ENCODE results near the gene NRCAM.
A peak's percentile ranks its signal among the peaks of the same experiment; 100 is the strongest.
"Not testable (repeated sequence)": the region's sequence is repeated elsewhere in the genome, so short reads cannot be mapped to it uniquely, and the experiment has no call there.

The NRCAM gene

GRCh38 chr7:108455998-108456677 is at the start of gene NRCAM:
TSS of gene NRCAM (minus strand) at chr7:108456436. CDS start at chr7:108240064, 216,372 bp downstream.
- DNase-seq (ENCODE audit: insufficient read length, low spot score) (peak; percentile 84), FAIRE-seq (no peak)
- TF ChIP-seq, protein P1, sequence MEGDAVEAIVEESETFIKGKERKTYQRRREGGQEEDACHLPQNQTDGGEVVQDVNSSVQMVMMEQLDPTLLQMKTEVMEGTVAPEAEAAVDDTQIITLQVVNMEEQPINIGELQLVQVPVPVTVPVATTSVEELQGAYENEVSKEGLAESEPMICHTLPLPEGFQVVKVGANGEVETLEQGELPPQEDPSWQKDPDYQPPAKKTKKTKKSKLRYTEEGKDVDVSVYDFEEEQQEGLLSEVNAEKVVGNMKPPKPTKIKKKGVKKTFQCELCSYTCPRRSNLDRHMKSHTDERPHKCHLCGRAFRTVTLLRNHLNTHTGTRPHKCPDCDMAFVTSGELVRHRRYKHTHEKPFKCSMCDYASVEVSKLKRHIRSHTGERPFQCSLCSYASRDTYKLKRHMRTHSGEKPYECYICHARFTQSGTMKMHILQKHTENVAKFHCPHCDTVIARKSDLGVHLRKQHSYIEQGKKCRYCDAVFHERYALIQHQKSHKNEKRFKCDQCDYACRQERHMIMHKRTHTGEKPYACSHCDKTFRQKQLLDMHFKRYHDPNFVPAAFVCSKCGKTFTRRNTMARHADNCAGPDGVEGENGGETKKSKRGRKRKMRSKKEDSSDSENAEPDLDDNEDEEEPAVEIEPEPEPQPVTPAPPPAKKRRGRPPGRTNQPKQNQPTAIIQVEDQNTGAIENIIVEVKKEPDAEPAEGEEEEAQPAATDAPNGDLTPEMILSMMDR (IDR thresholded peaks at IDR 0.05; ENCODE audit: insufficient read depth, missing control alignments) = no peak

- DNase-seq (ENCODE audit: insufficient read length, low spot score); FAIRE-seq: not testable (repeated sequence)
Measured at GRCh38 chr7:108504576-108504975, 48.3 kb upstream of the NRCAM start.

DNA sequence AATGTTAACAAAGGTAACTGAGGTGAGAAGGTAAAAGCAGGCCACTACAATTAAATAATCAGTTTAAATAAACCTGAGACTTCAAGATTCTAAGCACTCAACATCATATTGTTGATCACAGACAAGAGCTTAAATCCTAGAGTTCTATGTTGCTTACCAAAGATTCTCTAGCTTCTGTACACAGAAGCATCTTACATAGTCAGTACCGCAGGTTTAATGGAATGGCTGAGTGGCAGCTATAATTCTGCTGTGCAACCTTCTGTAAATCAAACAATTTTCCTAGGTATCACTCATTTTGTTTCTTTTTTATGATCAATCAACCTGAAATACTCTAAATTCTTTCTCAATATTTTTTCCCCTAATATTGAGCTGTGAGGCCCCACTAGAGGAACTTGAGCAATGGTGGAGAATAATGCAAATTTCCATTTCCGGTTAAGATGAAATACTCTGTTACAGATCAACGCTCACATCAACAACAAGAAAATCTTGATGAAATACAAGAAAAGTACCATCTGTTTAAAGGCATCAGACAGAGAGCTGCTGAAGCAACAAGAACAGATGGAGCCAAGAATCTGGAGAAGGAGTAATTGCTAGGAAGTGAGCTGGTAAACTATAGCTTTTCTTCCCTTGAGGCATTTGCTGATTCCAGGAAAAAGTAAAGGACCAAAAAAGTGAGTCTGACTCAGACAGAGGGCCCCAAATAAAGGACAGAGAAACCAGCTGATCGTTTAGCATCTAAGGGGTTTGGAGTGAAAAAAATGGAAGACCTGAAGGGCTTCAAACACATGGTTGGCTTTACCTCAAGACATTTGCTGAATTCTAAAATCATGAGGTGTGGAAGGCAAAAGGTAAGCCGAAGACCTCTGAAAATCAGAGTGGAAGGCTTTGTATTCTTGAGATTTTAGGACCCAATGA is 47.1 kb upstream of the NRCAM start:
- DNase-seq (ENCODE audit: insufficient read length, low spot score) (no peak), FAIRE-seq (peak; percentile 63)
- TF ChIP-seq, protein P1 (IDR thresholded peaks at IDR 0.05; ENCODE audit: insufficient read depth, missing control alignments) = no peak

DNA sequence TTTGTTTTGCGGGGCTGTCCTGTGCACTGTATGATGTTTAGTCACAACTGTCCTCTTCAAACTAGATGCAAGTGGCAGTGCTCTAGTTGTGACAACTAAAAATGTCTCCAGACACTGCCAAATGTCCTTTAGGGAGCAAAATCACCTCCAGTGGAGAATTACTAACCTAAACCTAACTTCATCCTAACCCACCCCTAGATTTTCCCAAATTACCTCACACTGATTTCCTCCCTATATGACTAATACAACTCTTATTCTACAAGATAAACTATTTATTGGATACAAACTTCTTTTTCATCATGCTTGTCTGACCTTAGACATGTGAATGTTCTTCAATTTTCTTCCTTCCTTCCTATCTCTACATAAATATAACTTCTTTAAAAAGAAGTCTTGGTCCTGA is 43.3 kb upstream of the NRCAM start:
- TF ChIP-seq, protein P1 (IDR thresholded peaks at IDR 0.05; ENCODE audit: insufficient read depth, missing control alignments) = no peak
- FAIRE-seq = no peak

GRCh38 chr7:108498481-108498880 is 42.2 kb upstream of the NRCAM start:
- TF ChIP-seq, protein P1 (IDR thresholded peaks at IDR 0.05; ENCODE audit: insufficient read depth, missing control alignments) = no peak
- DNase-seq (ENCODE audit: insufficient read length, low spot score) (no peak), FAIRE-seq (no peak)

More for the DNA sequence above, 43.3 kb upstream of the NRCAM start:
- DNase-seq (ENCODE audit: insufficient read length, low spot score) = no peak

- FAIRE-seq = peak; percentile 56
- TF ChIP-seq, protein P1 (IDR thresholded peaks at IDR 0.05; ENCODE audit: insufficient read depth, missing control alignments) = peak; percentile 92
- no peak for DNase-seq (ENCODE audit: insufficient read length, low spot score)
Measured at GRCh38 chr7:108497082-108497725, 41.0 kb upstream of the NRCAM start.

- FAIRE-seq = no peak
- no peak for DNase-seq (ENCODE audit: insufficient read length, low spot score)
- TF ChIP-seq, protein P1 (IDR thresholded peaks at IDR 0.05; ENCODE audit: insufficient read depth, missing control alignments) = no peak
Measured at GRCh38 chr7:108492742-108493141, 36.5 kb upstream of the NRCAM start.

All from D721Med (cell line).